HG03159 (cell line): ENCODE data around the gene FOXP1.

Source experiments
- ATAC-seq: cut with Tn5 transposase; IDR thresholded peaks from one replicate; pipeline ENCODE4 v1.9.1; 2021; ENCODE audit warnings: mild to moderate bottlenecking, moderate library complexity; ENCODE audit not compliant: unreplicated experiment

The FOXP1 gene

GRCh38 chr3:71140477-71140876 is 443.1 kb downstream of the FOXP1 start:
- no peak for ATAC-seq

- ATAC-seq, result no peak
Observed at GRCh38 chr3:71139496-71139895, 444.0 kb downstream of the FOXP1 start.

- no peak for ATAC-seq
Observed at GRCh38 chr3:71138410-71138809, 445.1 kb downstream of the FOXP1 start.

GRCh38 chr3:71136276-71136675 is 447.3 kb downstream of the FOXP1 start:
- ATAC-seq, result no peak

GRCh38 chr3:71135373-71136088 is 448.0 kb downstream of the FOXP1 start:
- ATAC-seq, result no peak

GRCh38 chr3:71134521-71134920 is 449.0 kb downstream of the FOXP1 start:
- no peak for ATAC-seq

GRCh38 chr3:71133865-71134264 is 449.7 kb downstream of the FOXP1 start:
- no peak for ATAC-seq

GRCh38 chr3:71132995-71133730 is 450.4 kb downstream of the FOXP1 start:
- no peak for ATAC-seq

GRCh38 chr3:71131375-71132314 is 451.9 kb downstream of the FOXP1 start:
- ATAC-seq, result no peak

- ATAC-seq, result peak; percentile 64
Observed at GRCh38 chr3:71130471-71131374, 452.8 kb downstream of the FOXP1 start.

GRCh38 chr3:71129611-71130431 is 453.7 kb downstream of the FOXP1 start:
- no peak for ATAC-seq

GRCh38 chr3:71128961-71129360 is 454.6 kb downstream of the FOXP1 start:
- no peak for ATAC-seq

- ATAC-seq, result no peak
Observed at GRCh38 chr3:71127844-71128243, 455.7 kb downstream of the FOXP1 start.

- ATAC-seq, result no peak
Observed at GRCh38 chr3:71127052-71127831, 456.3 kb downstream of the FOXP1 start.

- no peak for ATAC-seq
Observed at GRCh38 chr3:71125738-71126137, 457.8 kb downstream of the FOXP1 start.

GRCh38 chr3:71124048-71124447 is 459.5 kb downstream of the FOXP1 start:
- ATAC-seq, result no peak

GRCh38 chr3:71122641-71123040 is 460.9 kb downstream of the FOXP1 start:
- no peak for ATAC-seq

GRCh38 chr3:71121429-71122167 is 461.9 kb downstream of the FOXP1 start:
- ATAC-seq, result no peak
